ENCODE measurements around the gene MYO9A. TPM values are rescaled to one million over a fixed set of nuclear protein-coding genes. Genes with fewer than 3 reads are reported as not detected.

Gene MYO9A
- total RNA-seq, 5 donors from 2014 or later (not counting 1 experiment from before 2014, with no cell fraction given), result 35.8 to 39.1 (median 38.2) TPM

DNA sequence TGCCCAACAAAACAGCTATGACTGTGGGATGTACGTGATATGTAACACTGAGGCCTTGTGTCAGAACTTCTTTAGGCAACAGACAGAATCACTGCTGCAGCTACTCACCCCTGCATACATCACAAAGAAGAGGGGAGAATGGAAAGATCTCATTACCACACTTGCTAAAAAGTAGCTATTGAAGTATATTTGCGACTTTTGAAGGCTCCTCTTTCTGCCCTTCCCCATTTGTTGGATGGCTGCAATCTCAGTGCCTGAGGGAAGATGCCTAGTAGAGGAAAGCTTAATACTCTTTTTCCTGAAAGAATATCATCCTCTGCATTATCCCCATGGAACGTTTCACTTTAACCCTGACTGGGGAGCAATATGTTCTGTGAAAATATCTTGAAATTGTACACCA, 22.1 kb upstream of the MYO9A start:
- POLR2A ChIA-PET, result no interaction called here
- no peak for ATAC-seq (replicated peaks in 1 of 4)
- CTCF ChIA-PET, result interaction anchor here in 1 of 2 donors (1.0 kb wide), 1 partner anchor 8 kb away, joined by 4 read pairs; no protein-coding TSS in a partner anchor

DNA sequence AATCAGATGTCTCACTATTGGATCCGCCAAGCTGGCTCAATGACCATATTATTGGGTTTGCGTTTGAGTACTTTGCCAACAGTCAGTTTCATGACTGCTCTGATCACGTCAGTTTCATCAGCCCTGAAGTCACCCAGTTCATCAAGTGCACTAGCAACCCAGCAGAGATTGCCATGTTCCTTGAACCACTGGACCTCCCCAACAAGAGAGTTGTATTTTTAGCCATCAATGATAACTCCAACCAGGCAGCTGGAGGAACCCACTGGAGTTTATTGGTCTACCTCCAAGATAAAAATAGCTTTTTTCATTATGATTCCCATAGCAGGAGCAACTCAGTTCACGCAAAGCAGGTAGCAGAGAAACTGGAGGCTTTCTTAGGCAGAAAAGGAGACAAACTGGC, 21.7 kb upstream of the MYO9A start:
- CTCF ChIA-PET, result interaction anchor here in 1 of 2 donors (1.0 kb wide), 1 partner anchor 8 kb away, joined by 4 read pairs; no protein-coding TSS in a partner anchor
- H3K4me1 Mint-ChIP-seq, result no peaks in the 10 kb centered on the region
- no peaks in the 10 kb centered on the region for H3K4me1 ChIP-seq (ENCODE audit: control insufficient read depth in 1 of 2, extremely low read depth in 1 of 2, insufficient read depth in 2 of 2, low read length in 2 of 2)

More for the DNA sequence above, 22.1 kb upstream of the MYO9A start:
- Mint-ChIP-seq H3K27me3 (no peaks in the 10 kb centered on the region), H3K9me3 (no peaks in the 10 kb centered on the region), H3K36me3 (peaks cover 7% of the 10 kb centered on the region), H3K4me3 (no peak overlapping the region), H3K4me1 (no peaks in the 10 kb centered on the region), H3K27ac (no peak overlapping the region)
- H3K4me3 ChIP-seq (ENCODE audit: control insufficient read depth in 1 of 2, extremely low read depth in 1 of 2, low read length in 1 of 2), result no peak overlapping the region
- H3K4me1 ChIP-seq (ENCODE audit: control insufficient read depth in 1 of 2, extremely low read depth in 1 of 2, insufficient read depth in 2 of 2, low read length in 2 of 2), result no peaks in the 10 kb centered on the region
- H3K36me3 ChIP-seq (ENCODE audit: control insufficient read depth in 2 of 2, extremely low read depth in 1 of 2, insufficient read depth in 1 of 2, low read length in 1 of 2), result no peaks in the 10 kb centered on the region
- H3K27me3 ChIP-seq (replicated peaks in 1 of 2; ENCODE audit: control insufficient read depth in 2 of 2, extremely low read depth in 1 of 2, insufficient read depth in 2 of 2, low read length in 1 of 2), result no peaks in the 10 kb centered on the region
- H3K27ac ChIP-seq (ENCODE audit: low read length), result no peak overlapping the region
- WGBS (ENCODE audit: insufficient coverage), result no CpG with 5 or more reads among the region's 3 CpGs
- no peak for DNase-seq
- no peaks in the 10 kb centered on the region for H3K9me3 ChIP-seq

GRCh38 chr15:72136170-72137051, 18.5 kb upstream of the MYO9A start:
- H3K27ac ChIP-seq (ENCODE audit: low read length), result no peak overlapping the region
- no peaks in the 10 kb centered on the region for H3K36me3 ChIP-seq (ENCODE audit: control insufficient read depth in 2 of 2, extremely low read depth in 1 of 2, insufficient read depth in 1 of 2, low read length in 1 of 2)
- Mint-ChIP-seq H3K27ac (no peak overlapping the region), H3K27me3 (peaks cover 0 to 5% of the 10 kb centered on the region in 2 donors), H3K4me3 (no peak overlapping the region), H3K9me3 (no peaks in the 10 kb centered on the region), H3K4me1 (no peaks in the 10 kb centered on the region), H3K36me3 (peaks cover 7% of the 10 kb centered on the region)
- CTCF ChIA-PET, result no interaction called here
- no peaks in the 10 kb centered on the region for H3K4me1 ChIP-seq (ENCODE audit: control insufficient read depth in 1 of 2, extremely low read depth in 1 of 2, insufficient read depth in 2 of 2, low read length in 2 of 2)
- no peaks in the 10 kb centered on the region for H3K9me3 ChIP-seq
- no peak for DNase-seq
- WGBS (ENCODE audit: insufficient coverage), result 80% methylated on average over 1 of the region's 4 CpGs
- no peak for ATAC-seq (replicated peaks in 1 of 4)
- peaks cover 0 to 2% of the 10 kb centered on the region in 2 experiments for H3K27me3 ChIP-seq (replicated peaks in 1 of 2; ENCODE audit: control insufficient read depth in 2 of 2, extremely low read depth in 1 of 2, insufficient read depth in 2 of 2, low read length in 1 of 2)
- H3K4me3 ChIP-seq (ENCODE audit: control insufficient read depth in 1 of 2, extremely low read depth in 1 of 2, low read length in 1 of 2), result no peak overlapping the region
- POLR2A ChIA-PET, result no interaction called here

More for the DNA sequence above, 21.7 kb upstream of the MYO9A start:
- no peaks in the 10 kb centered on the region for H3K27me3 ChIP-seq (replicated peaks in 1 of 2; ENCODE audit: control insufficient read depth in 2 of 2, extremely low read depth in 1 of 2, insufficient read depth in 2 of 2, low read length in 1 of 2)
- no peak overlapping the region for H3K4me3 ChIP-seq (ENCODE audit: control insufficient read depth in 1 of 2, extremely low read depth in 1 of 2, low read length in 1 of 2)
- H3K9me3 ChIP-seq, result no peaks in the 10 kb centered on the region
- no peak for ATAC-seq (replicated peaks in 1 of 4)
- no peaks in the 10 kb centered on the region for H3K27me3 Mint-ChIP-seq
- no peak overlapping the region for H3K27ac ChIP-seq (ENCODE audit: low read length)
- DNase-seq, result no peak
- 100% methylated on average over 2 of the region's 4 CpGs for WGBS (ENCODE audit: insufficient coverage)
- H3K36me3 Mint-ChIP-seq, result peaks cover 7% of the 10 kb centered on the region
- POLR2A ChIA-PET, result no interaction called here
- no peak overlapping the region for H3K27ac Mint-ChIP-seq
- H3K4me3 Mint-ChIP-seq, result no peak overlapping the region
- no peaks in the 10 kb centered on the region for H3K9me3 Mint-ChIP-seq
- no peaks in the 10 kb centered on the region for H3K36me3 ChIP-seq (ENCODE audit: control insufficient read depth in 2 of 2, extremely low read depth in 1 of 2, insufficient read depth in 1 of 2, low read length in 1 of 2)

GRCh38 chr15:72135719-72136118, 17.8 kb upstream of the MYO9A start:
- Mint-ChIP-seq H3K36me3 (peaks cover 7% of the 10 kb centered on the region), H3K27ac (no peak overlapping the region), H3K27me3 (peaks cover 0 to 5% of the 10 kb centered on the region in 2 donors), H3K4me3 (no peak overlapping the region), H3K9me3 (no peaks in the 10 kb centered on the region), H3K4me1 (no peaks in the 10 kb centered on the region)
- no CpG with 5 or more reads among the region's 2 CpGs for WGBS (ENCODE audit: insufficient coverage)
- Histone ChIP-seq H3K27ac (ENCODE audit: low read length) (no peak overlapping the region), H3K36me3 (ENCODE audit: control insufficient read depth in 2 of 2, extremely low read depth in 1 of 2, insufficient read depth in 1 of 2, low read length in 1 of 2) (no peaks in the 10 kb centered on the region), H3K4me3 (ENCODE audit: control insufficient read depth in 1 of 2, extremely low read depth in 1 of 2, low read length in 1 of 2) (no peak overlapping the region), H3K27me3 (replicated peaks in 1 of 2; ENCODE audit: control insufficient read depth in 2 of 2, extremely low read depth in 1 of 2, insufficient read depth in 2 of 2, low read length in 1 of 2) (peaks cover 0 to 2% of the 10 kb centered on the region in 2 experiments), H3K4me1 (ENCODE audit: control insufficient read depth in 1 of 2, extremely low read depth in 1 of 2, insufficient read depth in 2 of 2, low read length in 2 of 2) (no peaks in the 10 kb centered on the region), H3K9me3 (no peaks in the 10 kb centered on the region)
- DNase-seq (no peak), ATAC-seq (replicated peaks in 1 of 4) (no peak)
- ChIA-PET CTCF (interaction anchor here in 1 of 2 donors (0.5 kb wide), 1 partner anchor 8 kb away, joined by 4 read pairs; no protein-coding TSS in a partner anchor), POLR2A (no interaction called here)

GRCh38 chr15:72133211-72133610, 15.3 kb upstream of the MYO9A start:
- H3K4me3 Mint-ChIP-seq, result no peak overlapping the region
- no peak overlapping the region for H3K27ac Mint-ChIP-seq
- H3K36me3 Mint-ChIP-seq, result no peaks in the 10 kb centered on the region
- Histone ChIP-seq H3K9me3 (no peaks in the 10 kb centered on the region), H3K4me3 (ENCODE audit: control insufficient read depth in 1 of 2, extremely low read depth in 1 of 2, low read length in 1 of 2) (no peak overlapping the region), H3K27me3 (replicated peaks in 1 of 2; ENCODE audit: control insufficient read depth in 2 of 2, extremely low read depth in 1 of 2, insufficient read depth in 2 of 2, low read length in 1 of 2) (peaks cover 0 to 2% of the 10 kb centered on the region in 2 experiments), H3K36me3 (ENCODE audit: control insufficient read depth in 2 of 2, extremely low read depth in 1 of 2, insufficient read depth in 1 of 2, low read length in 1 of 2) (no peaks in the 10 kb centered on the region), H3K27ac (ENCODE audit: low read length) (no peak overlapping the region), H3K4me1 (ENCODE audit: control insufficient read depth in 1 of 2, extremely low read depth in 1 of 2, insufficient read depth in 2 of 2, low read length in 2 of 2) (no peaks in the 10 kb centered on the region)
- 92% methylated on average over 1 of the region's 1 CpG for WGBS (ENCODE audit: insufficient coverage)
- ATAC-seq (replicated peaks in 1 of 4) (no peak), DNase-seq (no peak)
- CTCF ChIA-PET, result no interaction called here
- H3K9me3 Mint-ChIP-seq, result no peaks in the 10 kb centered on the region
- no peaks in the 10 kb centered on the region for H3K4me1 Mint-ChIP-seq
- peaks cover 0 to 5% of the 10 kb centered on the region in 2 donors for H3K27me3 Mint-ChIP-seq
- POLR2A ChIA-PET, result no interaction called here

DNA sequence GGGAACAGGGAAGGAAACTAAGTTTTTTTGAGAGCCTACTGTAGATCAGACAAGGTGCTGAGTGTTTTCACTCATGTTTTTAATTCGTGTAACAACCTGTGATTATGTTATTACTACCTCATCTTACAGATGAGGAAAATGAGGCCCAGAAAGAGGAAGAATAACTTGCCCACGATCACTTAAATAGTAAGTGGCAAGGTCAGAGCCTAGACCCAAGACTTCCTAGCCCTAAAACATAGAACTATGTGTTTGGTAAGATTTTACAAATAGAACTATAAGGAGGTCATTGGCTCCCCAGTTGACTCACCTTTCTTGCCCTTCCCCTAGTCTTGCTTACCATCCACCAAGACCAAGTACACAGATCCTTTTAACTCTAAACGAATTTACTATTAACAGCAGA, 14.0 kb upstream of the MYO9A start:
- DNase-seq, result no peak
- ChIA-PET CTCF (no interaction called here), POLR2A (no interaction called here)
- no peaks in the 10 kb centered on the region for H3K4me1 Mint-ChIP-seq
- Histone ChIP-seq H3K4me1 (ENCODE audit: control insufficient read depth in 1 of 2, extremely low read depth in 1 of 2, insufficient read depth in 2 of 2, low read length in 2 of 2) (no peaks in the 10 kb centered on the region), H3K4me3 (ENCODE audit: control insufficient read depth in 1 of 2, extremely low read depth in 1 of 2, low read length in 1 of 2) (no peak overlapping the region), H3K36me3 (ENCODE audit: control insufficient read depth in 2 of 2, extremely low read depth in 1 of 2, insufficient read depth in 1 of 2, low read length in 1 of 2) (no peaks in the 10 kb centered on the region), H3K27me3 (replicated peaks in 1 of 2; ENCODE audit: control insufficient read depth in 2 of 2, extremely low read depth in 1 of 2, insufficient read depth in 2 of 2, low read length in 1 of 2) (peaks cover 0 to 2% of the 10 kb centered on the region in 2 experiments), H3K27ac (ENCODE audit: low read length) (no peak overlapping the region), H3K9me3 (no peaks in the 10 kb centered on the region)
- peaks cover 0 to 5% of the 10 kb centered on the region in 2 donors for H3K27me3 Mint-ChIP-seq
- no peak overlapping the region for H3K27ac Mint-ChIP-seq
- no peaks in the 10 kb centered on the region for H3K36me3 Mint-ChIP-seq
- no CpG with 5 or more reads among the region's 3 CpGs for WGBS (ENCODE audit: insufficient coverage)
- no peak for ATAC-seq (replicated peaks in 1 of 4)
- H3K4me3 Mint-ChIP-seq, result no peak overlapping the region
- H3K9me3 Mint-ChIP-seq, result no peaks in the 10 kb centered on the region
